CD4-positive, alpha-beta T cell treated with Interleukin-6 for 4 hours (primary cell): Measurements from ENCODE around the gene RANBP2.
"Not testable (repeated sequence)": the region's sequence is repeated elsewhere in the genome, so short reads cannot be mapped to it uniquely, and the experiment has no call there.

ENCODE experiments used
- DNase-seq: peaks from one replicate; pipeline ENCODE4 v3.0.0-alpha.2; 2020; ENCODE audit warnings: mixed read lengths

The RANBP2 gene

GRCh38 chr2:108719149-108720044, at the start of gene RANBP2:
TSS of gene RANBP2 (plus strand) at chr2:108719482. CDS start at chr2:108719607, 125 bp downstream.
- DNase-seq = peak; percentile 94

GRCh38 chr2:108670282-108670681, 49.0 kb upstream of the RANBP2 start:
- DNase-seq = not testable (repeated sequence)

GRCh38 chr2:108672200-108672805, 47.0 kb upstream of the RANBP2 start:
- not testable (repeated sequence) for DNase-seq

GRCh38 chr2:108676522-108676921, 42.8 kb upstream of the RANBP2 start:
- DNase-seq = not testable (repeated sequence)

GRCh38 chr2:108677239-108677744, 42.0 kb upstream of the RANBP2 start:
- DNase-seq = not testable (repeated sequence)

- DNase-seq = not testable (repeated sequence)
Observed at GRCh38 chr2:108678198-108678651, 41.1 kb upstream of the RANBP2 start.

GRCh38 chr2:108680805-108681204, 38.5 kb upstream of the RANBP2 start:
- DNase-seq = not testable (repeated sequence)

GRCh38 chr2:108688818-108689756, 30.2 kb upstream of the RANBP2 start:
- DNase-seq = not testable (repeated sequence)

- not testable (repeated sequence) for DNase-seq
Observed at GRCh38 chr2:108690001-108690400, 29.3 kb upstream of the RANBP2 start.

- no peak for DNase-seq
Observed at GRCh38 chr2:108691447-108691846, 27.8 kb upstream of the RANBP2 start.

- DNase-seq = no peak
Observed at GRCh38 chr2:108701208-108701607, 18.1 kb upstream of the RANBP2 start.

- no peak for DNase-seq
Observed at GRCh38 chr2:108701806-108702205, 17.5 kb upstream of the RANBP2 start.

- no peak for DNase-seq
Observed at GRCh38 chr2:108704871-108705270, 14.4 kb upstream of the RANBP2 start.

- DNase-seq = no peak
Observed at GRCh38 chr2:108707300-108707699, 12.0 kb upstream of the RANBP2 start.

GRCh38 chr2:108716971-108717370, 2.3 kb upstream of the RANBP2 start:
- not testable (repeated sequence) for DNase-seq

- not testable (repeated sequence) for DNase-seq
Observed at GRCh38 chr2:108726048-108726447, 6.8 kb downstream of the RANBP2 start.

GRCh38 chr2:108734656-108735055, 15.4 kb downstream of the RANBP2 start:
- DNase-seq = not testable (repeated sequence)

- not testable (repeated sequence) for DNase-seq
Observed at GRCh38 chr2:108757973-108758372, 38.7 kb downstream of the RANBP2 start.

GRCh38 chr2:108762618-108763017, 43.3 kb downstream of the RANBP2 start:
- not testable (repeated sequence) for DNase-seq

GRCh38 chr2:108766671-108767070, 47.4 kb downstream of the RANBP2 start:
- DNase-seq = not testable (repeated sequence)

- DNase-seq = not testable (repeated sequence)
Observed at GRCh38 chr2:108767859-108768258, 48.6 kb downstream of the RANBP2 start.

- DNase-seq = no peak
Observed at GRCh38 chr2:108776475-108776874, 57.2 kb downstream of the RANBP2 start.
